Renal cortex interstitium (tissue), 11 donors: ENCODE data around the gene ZC3HAV1. TPM values are rescaled to one million over a fixed set of nuclear protein-coding genes. Genes with fewer than 3 reads are reported as not detected.
A peak's percentile ranks its signal among the peaks of the same experiment; 100 is the strongest.
"Not testable (repeated sequence)": the region's sequence is repeated elsewhere in the genome, so short reads cannot be mapped to it uniquely, and the experiment has no call there.

Experiments used
- DNase-seq, 11 donors: peaks; one replicate each; pipeline ENCODE4 v3.0.0-alpha.2; 2013; ENCODE audit warnings: low read depth in 9 of 11, low spot score in 4 of 11; ENCODE audit errors: extremely low read depth in 1 of 11
- polyA plus RNA-seq, 3 donors: library from polyadenylated mRNA; unstranded; fragments of 120-200 nt; gene quantifications; one replicate each; pipeline ENCODE4 v1.2.1, GENCODE V29; 2013; ENCODE audit not compliant: insufficient read length in 3 of 3

The ZC3HAV1 gene
- polyA plus RNA-seq, 3 donors, result 19.8 to 27.6 (median 22.0) TPM

- DNase-seq, result no peak
Observed at GRCh38 chr7:139094030-139094429, 15.5 kb downstream of the ZC3HAV1 start.

- not testable (repeated sequence) for DNase-seq
Observed at GRCh38 chr7:139093512-139093911, 16.0 kb downstream of the ZC3HAV1 start.

- no peak for DNase-seq
Observed at GRCh38 chr7:139092090-139092796, 17.3 kb downstream of the ZC3HAV1 start.

- DNase-seq, result no peak
Observed at GRCh38 chr7:139091677-139091996, 17.9 kb downstream of the ZC3HAV1 start.

GRCh38 chr7:139089118-139089517 is 20.4 kb downstream of the ZC3HAV1 start:
- DNase-seq, result no peak

- DNase-seq, result no peak
Observed at GRCh38 chr7:139088268-139088667, 21.3 kb downstream of the ZC3HAV1 start.

GRCh38 chr7:139087212-139087611 is 22.3 kb downstream of the ZC3HAV1 start:
- no peak for DNase-seq

- no peak for DNase-seq
Observed at GRCh38 chr7:139086454-139086853, 23.1 kb downstream of the ZC3HAV1 start.

GRCh38 chr7:139084709-139085108 is 24.8 kb downstream of the ZC3HAV1 start:
- DNase-seq, result no peak

- no peak for DNase-seq
Observed at GRCh38 chr7:139081584-139081983, 27.9 kb downstream of the ZC3HAV1 start.

GRCh38 chr7:139080905-139081304 is 28.6 kb downstream of the ZC3HAV1 start:
- no peak for DNase-seq

GRCh38 chr7:139079861-139080260 is 29.7 kb downstream of the ZC3HAV1 start:
- no peak for DNase-seq

- no peak for DNase-seq
Observed at GRCh38 chr7:139078911-139079310, 30.6 kb downstream of the ZC3HAV1 start.

GRCh38 chr7:139078399-139078798 is 31.1 kb downstream of the ZC3HAV1 start:
- DNase-seq, result no peak

- not testable (repeated sequence) for DNase-seq
Observed at GRCh38 chr7:139077706-139078105, 31.8 kb downstream of the ZC3HAV1 start.

- no peak for DNase-seq
Observed at GRCh38 chr7:139075871-139076686, 33.4 kb downstream of the ZC3HAV1 start.

- DNase-seq, result peak; percentile 59 to 81 (median 67)
Observed at GRCh38 chr7:139075031-139075652, 34.4 kb downstream of the ZC3HAV1 start.

- no peak for DNase-seq
Observed at GRCh38 chr7:139072796-139073195, 36.7 kb downstream of the ZC3HAV1 start.

- no peak for DNase-seq
Observed at GRCh38 chr7:139071680-139072079, 37.8 kb downstream of the ZC3HAV1 start.
